Stimulated activated CD4-positive, alpha-beta T cell treated with anti-CD3 and anti-CD28 coated beads, TNF-alpha, amount 100 ng/mL, for 48 hours (primary cell): Measurements from ENCODE around the gene COL8A2.

ENCODE experiments used
- DNase-seq, 3 donors: peaks; one replicate each; pipeline ENCODE4 v3.0.0-alpha.2; 2020; ENCODE audit warnings: low read depth in 3 of 3

Gene COL8A2

GRCh38 chr1:36157973-36158826 lies 33.2 kb upstream of the COL8A2 start:
- no peak for DNase-seq

GRCh38 chr1:36157115-36157903 lies 32.3 kb upstream of the COL8A2 start:
- DNase-seq = no peak

GRCh38 chr1:36156329-36157114 lies 31.5 kb upstream of the COL8A2 start:
- DNase-seq = peak in 2 of 3 donors; percentile 27 to 73

- DNase-seq = peak; percentile 60 to 82 (median 66)
Measured at GRCh38 chr1:36155408-36156328, 30.6 kb upstream of the COL8A2 start, which contains the start of gene MAP7D1. Gene MAP7D1 (plus strand): TSS chr1:36156160. CDS start chr1:36156418, 258 bp downstream.

GRCh38 chr1:36154765-36155407 lies 29.9 kb upstream of the COL8A2 start:
- DNase-seq = no peak

GRCh38 chr1:36154335-36154734 lies 29.3 kb upstream of the COL8A2 start:
- DNase-seq = no peak

GRCh38 chr1:36153476-36153875 lies 28.5 kb upstream of the COL8A2 start:
- DNase-seq = no peak

- DNase-seq = no peak
Measured at GRCh38 chr1:36151845-36152203, 26.8 kb upstream of the COL8A2 start.

GRCh38 chr1:36151134-36151844 lies 26.3 kb upstream of the COL8A2 start:
- DNase-seq = no peak

- peak; percentile 59 to 68 (median 66) for DNase-seq
Measured at GRCh38 chr1:36150296-36151133, 25.5 kb upstream of the COL8A2 start.

GRCh38 chr1:36149973-36150295 lies 24.9 kb upstream of the COL8A2 start:
- DNase-seq = no peak

- peak; percentile 99 to 100 (median 99) for DNase-seq
Measured at GRCh38 chr1:36149237-36149972, 24.4 kb upstream of the COL8A2 start, which contains the start of gene TRAPPC3. Gene TRAPPC3 (minus strand): TSS chr1:36149486. CDS start chr1:36149378, 108 bp downstream.

GRCh38 chr1:36148821-36149236 lies 23.8 kb upstream of the COL8A2 start:
- no peak for DNase-seq

GRCh38 chr1:36144413-36144812 lies 19.4 kb upstream of the COL8A2 start:
- no peak for DNase-seq

GRCh38 chr1:36143424-36143823 lies 18.4 kb upstream of the COL8A2 start:
- DNase-seq = no peak

GRCh38 chr1:36142121-36142520 lies 17.1 kb upstream of the COL8A2 start:
- DNase-seq = no peak

- DNase-seq = no peak
Measured at GRCh38 chr1:36139521-36139920, 14.5 kb upstream of the COL8A2 start.

- DNase-seq = no peak
Measured at GRCh38 chr1:36137776-36138175, 12.8 kb upstream of the COL8A2 start.
